ENCODE data around the gene TNIP2.

The TNIP2 gene

GRCh38 chr4:2694691-2695090 is 61.4 kb downstream of the TNIP2 start:
- no peak for ATAC-seq
- no peak for TF ChIP-seq ZC3H10 (CRISPR knock-in tag; IDR thresholded peaks at IDR 0.05)
- no peak for TF ChIP-seq OSR1 (CRISPR knock-in tag; IDR thresholded peaks at IDR 0.05)
- TF ChIP-seq GLIS3 (CRISPR knock-in tag; IDR thresholded peaks at IDR 0.05): no peak
- TF ChIP-seq CSRNP3 (CRISPR knock-in tag; IDR thresholded peaks at IDR 0.05): no peak
- no peak for TF ChIP-seq BACH2 (CRISPR knock-in tag; IDR thresholded peaks at IDR 0.05; ENCODE audit: borderline replicate concordance)
- no peak for TF ChIP-seq RARB (CRISPR knock-in tag; IDR thresholded peaks at IDR 0.05)
- TF ChIP-seq ESRRG (CRISPR knock-in tag; IDR thresholded peaks at IDR 0.05): no peak
- TF ChIP-seq ZNF70 (CRISPR knock-in tag; IDR thresholded peaks at IDR 0.05): no peak
- TF ChIP-seq PATZ1 (CRISPR knock-in tag; IDR thresholded peaks at IDR 0.05; ENCODE audit: borderline replicate concordance): no peak
- no peak for TF ChIP-seq CSDC2 (CRISPR knock-in tag; IDR thresholded peaks at IDR 0.05)
- TF ChIP-seq POU6F1 (CRISPR knock-in tag; IDR thresholded peaks at IDR 0.05; ENCODE audit: borderline replicate concordance, low read depth): no peak
- TF ChIP-seq ZFP3 (CRISPR knock-in tag; IDR thresholded peaks at IDR 0.05): no peak
- TF ChIP-seq ARNTL (CRISPR knock-in tag; IDR thresholded peaks at IDR 0.05; ENCODE audit: borderline replicate concordance, low read depth): no peak
- TF ChIP-seq PPARA (CRISPR knock-in tag; IDR thresholded peaks at IDR 0.05; ENCODE audit: borderline replicate concordance): no peak
- TF ChIP-seq TOX (CRISPR knock-in tag; IDR thresholded peaks at IDR 0.05; ENCODE audit: borderline replicate concordance): no peak
- no peak for TF ChIP-seq TCF4 (CRISPR knock-in tag; IDR thresholded peaks at IDR 0.05; ENCODE audit: borderline replicate concordance)
- TF ChIP-seq ZFP30 (CRISPR knock-in tag; IDR thresholded peaks at IDR 0.05): no peak
- TF ChIP-seq CREB5 (CRISPR knock-in tag; IDR thresholded peaks at IDR 0.05; ENCODE audit: low read depth): no peak

- TF ChIP-seq TCF4 (CRISPR knock-in tag; IDR thresholded peaks at IDR 0.05; ENCODE audit: borderline replicate concordance) (no peak), ISL1 (CRISPR knock-in tag; IDR thresholded peaks at IDR 0.05) (no peak), ARNTL (CRISPR knock-in tag; IDR thresholded peaks at IDR 0.05; ENCODE audit: borderline replicate concordance, low read depth) (no peak), SNAI2 (CRISPR knock-in tag; IDR thresholded peaks at IDR 0.05) (no peak), ZC3H10 (CRISPR knock-in tag; IDR thresholded peaks at IDR 0.05) (no peak), TOX (CRISPR knock-in tag; IDR thresholded peaks at IDR 0.05; ENCODE audit: borderline replicate concordance) (no peak), ZNF565 (CRISPR knock-in tag; conservative IDR thresholded peaks at IDR 0.05; ENCODE audit: low read depth) (no peak), ESRRG (CRISPR knock-in tag; IDR thresholded peaks at IDR 0.05) (no peak), ZNF8 (CRISPR knock-in tag; IDR thresholded peaks at IDR 0.05) (no peak), CREB5 (CRISPR knock-in tag; IDR thresholded peaks at IDR 0.05; ENCODE audit: low read depth) (no peak), TSHZ2 (CRISPR knock-in tag; IDR thresholded peaks at IDR 0.05) (no peak)
- no peak for ATAC-seq
These were observed 64.1 kb downstream of the TNIP2 start for GRCh38 chr4:2691952-2692435.

Data from SK-N-SH treated with all-trans-retinoic acid at 6 μM for 48 hours (cell line).